HEK293 (cell line): ENCODE measurements around the gene SPIRE2.

Source experiments
- ZNF174 ChIP-seq: fragments of 450-650 bp; formaldehyde crosslinking; IDR thresholded peaks from 2 replicates; pipeline ENCODE4 v1.5.0; 2017; ENCODE audit warnings: missing biosample characterization, mild to moderate bottlenecking, missing genetic modification characterization
- TF ChIP-seq, protein P1 (sequence below): fragments of 450-650 bp; formaldehyde crosslinking; IDR thresholded peaks from 2 replicates; pipeline ENCODE4 v1.5.1; 2016; ENCODE audit warnings: missing biosample characterization, missing genetic modification characterization

GRCh38 chr16:89913408-89914387, 85.4 kb downstream of the SPIRE2 start:
- TF ChIP-seq, protein P1, sequence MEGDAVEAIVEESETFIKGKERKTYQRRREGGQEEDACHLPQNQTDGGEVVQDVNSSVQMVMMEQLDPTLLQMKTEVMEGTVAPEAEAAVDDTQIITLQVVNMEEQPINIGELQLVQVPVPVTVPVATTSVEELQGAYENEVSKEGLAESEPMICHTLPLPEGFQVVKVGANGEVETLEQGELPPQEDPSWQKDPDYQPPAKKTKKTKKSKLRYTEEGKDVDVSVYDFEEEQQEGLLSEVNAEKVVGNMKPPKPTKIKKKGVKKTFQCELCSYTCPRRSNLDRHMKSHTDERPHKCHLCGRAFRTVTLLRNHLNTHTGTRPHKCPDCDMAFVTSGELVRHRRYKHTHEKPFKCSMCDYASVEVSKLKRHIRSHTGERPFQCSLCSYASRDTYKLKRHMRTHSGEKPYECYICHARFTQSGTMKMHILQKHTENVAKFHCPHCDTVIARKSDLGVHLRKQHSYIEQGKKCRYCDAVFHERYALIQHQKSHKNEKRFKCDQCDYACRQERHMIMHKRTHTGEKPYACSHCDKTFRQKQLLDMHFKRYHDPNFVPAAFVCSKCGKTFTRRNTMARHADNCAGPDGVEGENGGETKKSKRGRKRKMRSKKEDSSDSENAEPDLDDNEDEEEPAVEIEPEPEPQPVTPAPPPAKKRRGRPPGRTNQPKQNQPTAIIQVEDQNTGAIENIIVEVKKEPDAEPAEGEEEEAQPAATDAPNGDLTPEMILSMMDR (tag by site-specific recombination), result no peak
- TF ChIP-seq ZNF174 (tag by site-specific recombination), result no peak
